Neural cell (in vitro differentiated cells): ENCODE results near the gene CCDC182.

Experiments used
- CTCF ChIP-seq: fragments of 450-650 bp; IDR thresholded peaks from 2 replicates; pipeline ENCODE4 v1.5.1; 2014; ENCODE audit warnings: antibody characterized with exemption, mild to moderate bottlenecking, moderate library complexity; ENCODE audit not compliant: poor library complexity, severe bottlenecking
- EP300 ChIP-seq: fragments of 450-650 bp; conservative IDR thresholded peaks from 2 replicates; pipeline ENCODE4 v1.6.1; 2014; ENCODE audit warnings: antibody characterized with exemption, mild to moderate bottlenecking, moderate library complexity; ENCODE audit not compliant: poor library complexity, severe bottlenecking
- EZH2 ChIP-seq: fragments of 200-600, 300-800 bp; shearing (Covaris generic), sonication (generic); IDR thresholded peaks from 2 replicates; pipeline ENCODE4 v1.6.1; 2014; ENCODE audit warnings: antibody characterized with exemption, low read length, borderline replicate concordance, mild to moderate bottlenecking; ENCODE audit not compliant: insufficient read depth, poor library complexity, severe bottlenecking
- MXI1 ChIP-seq: fragments of 450-650 bp; conservative IDR thresholded peaks from 2 replicates; pipeline ENCODE4 v1.6.1; 2014; ENCODE audit warnings: antibody characterized with exemption, mild to moderate bottlenecking; ENCODE audit not compliant: poor library complexity, severe bottlenecking
- POLR2AphosphoS5 ChIP-seq: IDR thresholded peaks from 2 replicates; pipeline ENCODE4 v1.6.1; 2012
- RAD21 ChIP-seq: fragments of 450-650 bp; conservative IDR thresholded peaks from 2 replicates; pipeline ENCODE4 v1.6.1; 2014; ENCODE audit warnings: antibody characterized with exemption, mild to moderate bottlenecking, moderate library complexity
- REST ChIP-seq: IDR thresholded peaks from 2 replicates; pipeline ENCODE4 v1.6.1; 2012; ENCODE audit warnings: borderline replicate concordance
- SMC3 ChIP-seq: fragments of 450-650 bp; conservative IDR thresholded peaks from 2 replicates; pipeline ENCODE4 v1.6.1; 2014; ENCODE audit warnings: antibody characterized with exemption, mild to moderate bottlenecking, moderate library complexity; ENCODE audit not compliant: poor library complexity
- TAF1 ChIP-seq: IDR thresholded peaks from 2 replicates; pipeline ENCODE4 v1.6.1; 2012; ENCODE audit warnings: low read depth

- no peak for TF ChIP-seq CTCF
- TF ChIP-seq EZH2, result no peak
- no peak for TF ChIP-seq POLR2AphosphoS5
- TF ChIP-seq RAD21, result no peak
- TF ChIP-seq REST, result no peak
- TF ChIP-seq SMC3, result no peak
- TF ChIP-seq EP300, result no peak
- TF ChIP-seq TAF1, result no peak
- TF ChIP-seq MXI1, result no peak
These were observed 14.9 kb downstream of the CCDC182 start for GRCh38 chr17:57730026-57730701.
